Heart left ventricle (tissue), 13 donors: ENCODE results near the gene SKAP2.

Source experiments
- CTCF ChIP-seq, 12 donors: fragments of 200-600 bp; sonication (generic) in 4 of 12; IDR thresholded peaks; one replicate each; pipeline versions ENCODE4 v1.5.0 to v1.8.0; 2018 to 2022; ENCODE audit warnings: antibody characterized with exemption in 12 of 12, mild to moderate bottlenecking in 5 of 12
- POLR2A ChIP-seq, 2 donors: fragments of 450-650 bp; IDR thresholded peaks; one replicate each; pipeline ENCODE4 v1.6.1; 2017; ENCODE audit warnings: antibody characterized with exemption in 2 of 2, mild to moderate bottlenecking in 2 of 2, moderate library complexity in 2 of 2
- donor health status: ischemic (EF 13 %, LVEDD 7.1; RV severe dilation, severe dysfunction).
- donor health status: DM: no; HTN: yes; CAD: no.
- donor health status: DM: no; HTN: no; CAD: no.
- donor health status: ischemic (EF 25% LVEDD 6.9; RV normal size, moderate dysfunction).
- donor health status: ischemic (EF 25% LVEDD 5.7; RV mildly dilated, moderate dysfunction).
- donor health status: ischemic (EF 35%, LVEDD 5.7; RV mildly dilated, moderate dysfunction).
- donor health status: nonischemic (EF 11% LVEDD 7.7; RV severe dilation, severe dysfunction).
- donor health status: DM: yes; HTN: yes; CAD: no.
- donor health status: PGD.
- donor health status: ischemic (EF 29% LVEDD 5.4; RV normal size, mild dysfunction).
- donor health status: nonischemic (EF 23%, LVEDD 6.1; RV moderate dilation, normal function).

GRCh38 chr7:26900251-26900650, 35.9 kb upstream of the SKAP2 start:
- TF ChIP-seq CTCF (IDR thresholded peaks at IDR 0.05) (no peak), POLR2A (IDR thresholded peaks at IDR 0.05) (no peak)
